WTC11 (cell line): ENCODE results near the gene ALCAM. TPM values are rescaled to one million over a fixed set of nuclear protein-coding genes. Genes with fewer than 3 reads are reported as not detected.

ENCODE experiments used
- ATAC-seq: fragments of 200-7000 bp; cut with Tn5 transposase; 2 replicates; pipeline ENCODE4 v1.10.0; 2021; ENCODE audit warnings: mild to moderate bottlenecking, moderate library complexity
- CTCF ChIA-PET: fragments of 300-600 bp; sonication (Branson Sonifier 250); formaldehyde crosslinking; loops from one replicate; lab custom pipeline; 2021; ENCODE audit warnings: antibody characterized with exemption; lab: Charles Lee
- POLR2A ChIA-PET: fragments of 350-600 bp; sonication (Branson Sonifier 250); formaldehyde crosslinking; loops from one replicate; lab custom pipeline; 2021; ENCODE audit warnings: antibody characterized with exemption; lab: Charles Lee
- DNase-seq: peaks from one replicate; pipeline ENCODE4 v3.0.0; 2021; ENCODE audit warnings: low spot score
- H3K27ac Mint-ChIP-seq: 2 replicates; pipeline ENCODE4 v1.8.0; 2021; ENCODE audit warnings: mixed read lengths
- H3K27me3 Mint-ChIP-seq: 2 replicates; pipeline ENCODE4 v1.8.0; 2021; ENCODE audit warnings: low read depth, mild to moderate bottlenecking, moderate library complexity, mixed read lengths
- H3K36me3 Mint-ChIP-seq: 2 replicates; pipeline ENCODE4 v1.8.0; 2021; ENCODE audit warnings: mixed read lengths
- H3K4me1 Mint-ChIP-seq: 2 replicates; pipeline ENCODE4 v1.8.0; 2022; ENCODE audit warnings: mixed read lengths
- H3K4me3 Mint-ChIP-seq: 2 replicates; pipeline ENCODE4 v1.8.0; 2021; ENCODE audit warnings: mild to moderate bottlenecking, moderate library complexity, mixed read lengths
- H3K9me3 Mint-ChIP-seq: 2 replicates; pipeline ENCODE4 v1.8.0; 2021; ENCODE audit warnings: mixed read lengths
- ATF1 ChIP-seq: sonication (generic); formaldehyde crosslinking; IDR thresholded peaks from 2 replicates; pipeline ENCODE4 v1.8.1; 2023; ENCODE audit warnings: mild to moderate bottlenecking, moderate library complexity, missing genetic modification reagents
- CREB1 ChIP-seq: sonication (generic); formaldehyde crosslinking; IDR thresholded peaks from 2 replicates; pipeline ENCODE4 v1.8.0; 2023; ENCODE audit warnings: mild to moderate bottlenecking, missing genetic modification reagents
- CREM ChIP-seq: sonication (generic); formaldehyde crosslinking; IDR thresholded peaks from 2 replicates; pipeline ENCODE4 v1.8.1; 2022; ENCODE audit warnings: mild to moderate bottlenecking, missing genetic modification reagents, moderate library complexity
- ETV6 ChIP-seq: sonication (generic); formaldehyde crosslinking; IDR thresholded peaks from 2 replicates; pipeline ENCODE4 v1.8.1; 2022; ENCODE audit warnings: mild to moderate bottlenecking, missing genetic modification reagents
- FOXK1 ChIP-seq: sonication (generic); formaldehyde crosslinking; IDR thresholded peaks from 2 replicates; pipeline ENCODE4 v1.8.0; 2022; ENCODE audit warnings: mild to moderate bottlenecking, moderate library complexity, missing genetic modification reagents
- FOXP1 ChIP-seq: sonication (generic); formaldehyde crosslinking; IDR thresholded peaks from 2 replicates; pipeline ENCODE4 v1.8.0; 2022; ENCODE audit warnings: missing genetic modification reagents, mild to moderate bottlenecking, moderate library complexity, borderline replicate concordance
- GTF2I ChIP-seq: fragments of 250-450 bp; sonication (Bioruptor Pico); conservative IDR thresholded peaks from 2 replicates; pipeline ENCODE4 v1.4.0; 2021; ENCODE audit warnings: mild to moderate bottlenecking
- IRF2 ChIP-seq: sonication (generic); formaldehyde crosslinking; IDR thresholded peaks from 2 replicates; pipeline ENCODE4 v1.8.0; 2022; ENCODE audit warnings: low read depth, missing genetic modification reagents, borderline replicate concordance
- JUN ChIP-seq: sonication (generic); formaldehyde crosslinking; IDR thresholded peaks from 2 replicates; pipeline ENCODE4 v1.8.0; 2023; ENCODE audit warnings: mild to moderate bottlenecking, missing genetic modification reagents
- MXD4 ChIP-seq: fragments of 250-450 bp; sonication (Bioruptor Pico); IDR thresholded peaks from 2 replicates; pipeline ENCODE4 v1.8.0; 2021; ENCODE audit warnings: mild to moderate bottlenecking, moderate library complexity, borderline replicate concordance
- NR3C1 ChIP-seq: sonication (generic); formaldehyde crosslinking; conservative IDR thresholded peaks from 2 replicates; pipeline ENCODE4 v1.8.1; 2023; ENCODE audit warnings: low read depth, mild to moderate bottlenecking, missing genetic modification reagents
- SP1 ChIP-seq: sonication (generic); formaldehyde crosslinking; conservative IDR thresholded peaks from 2 replicates; pipeline ENCODE4 v1.8.1; 2022; ENCODE audit warnings: missing genetic modification reagents
- TCF7 ChIP-seq: sonication (generic); formaldehyde crosslinking; IDR thresholded peaks from 2 replicates; pipeline ENCODE4 v1.8.0; 2022; ENCODE audit warnings: mild to moderate bottlenecking, low read depth, missing genetic modification reagents, moderate library complexity
- ZBTB21 ChIP-seq: sonication (generic); formaldehyde crosslinking; IDR thresholded peaks from 2 replicates; pipeline ENCODE4 v1.8.1; 2023; ENCODE audit warnings: mild to moderate bottlenecking, missing genetic modification reagents, borderline replicate concordance
- total RNA-seq: library from RNA; stranded (reverse); gene quantifications from 3 replicates; pipeline ENCODE4 v1.2.3, GENCODE V29; 2021
- TF ChIP-seq, protein P1 (sequence below): sonication (generic); formaldehyde crosslinking; IDR thresholded peaks from 2 replicates; pipeline ENCODE4 v1.8.1; 2023; ENCODE audit warnings: mild to moderate bottlenecking, missing genetic modification reagents
- TF ChIP-seq, protein P2 (sequence below): sonication (generic); formaldehyde crosslinking; IDR thresholded peaks from 2 replicates; pipeline ENCODE4 v1.8.1; 2022; ENCODE audit warnings: low read depth, missing genetic modification reagents, borderline replicate concordance
- TF ChIP-seq, protein P3 (sequence below): sonication (generic); formaldehyde crosslinking; IDR thresholded peaks from 2 replicates; pipeline ENCODE4 v1.8.1; 2022; ENCODE audit warnings: mild to moderate bottlenecking, moderate library complexity, missing genetic modification reagents
- TF ChIP-seq, protein P4 (sequence below): sonication (generic); formaldehyde crosslinking; IDR thresholded peaks from 2 replicates; pipeline ENCODE4 v1.8.0; 2023; ENCODE audit warnings: missing genetic modification reagents, mild to moderate bottlenecking, borderline replicate concordance
- TF ChIP-seq, protein P5 (sequence below): sonication (generic); formaldehyde crosslinking; IDR thresholded peaks from 2 replicates; pipeline ENCODE4 v1.8.0; 2022; ENCODE audit warnings: mild to moderate bottlenecking, missing genetic modification reagents
- TF ChIP-seq, protein P6 (sequence below): fragments of 250-450 bp; sonication (Bioruptor Pico); IDR thresholded peaks from 2 replicates; pipeline ENCODE4 v2.1.2; 2022; ENCODE audit warnings: mild to moderate bottlenecking, moderate library complexity
- TF ChIP-seq, protein P7 (sequence below): sonication (generic); formaldehyde crosslinking; IDR thresholded peaks from 2 replicates; pipeline ENCODE4 v1.8.1; 2022; ENCODE audit warnings: low read depth, mild to moderate bottlenecking, moderate library complexity, missing genetic modification reagents, borderline replicate concordance

ALCAM gene
- total RNA-seq, 1 experiment from 2014 or later: 30.7 TPM

DNA sequence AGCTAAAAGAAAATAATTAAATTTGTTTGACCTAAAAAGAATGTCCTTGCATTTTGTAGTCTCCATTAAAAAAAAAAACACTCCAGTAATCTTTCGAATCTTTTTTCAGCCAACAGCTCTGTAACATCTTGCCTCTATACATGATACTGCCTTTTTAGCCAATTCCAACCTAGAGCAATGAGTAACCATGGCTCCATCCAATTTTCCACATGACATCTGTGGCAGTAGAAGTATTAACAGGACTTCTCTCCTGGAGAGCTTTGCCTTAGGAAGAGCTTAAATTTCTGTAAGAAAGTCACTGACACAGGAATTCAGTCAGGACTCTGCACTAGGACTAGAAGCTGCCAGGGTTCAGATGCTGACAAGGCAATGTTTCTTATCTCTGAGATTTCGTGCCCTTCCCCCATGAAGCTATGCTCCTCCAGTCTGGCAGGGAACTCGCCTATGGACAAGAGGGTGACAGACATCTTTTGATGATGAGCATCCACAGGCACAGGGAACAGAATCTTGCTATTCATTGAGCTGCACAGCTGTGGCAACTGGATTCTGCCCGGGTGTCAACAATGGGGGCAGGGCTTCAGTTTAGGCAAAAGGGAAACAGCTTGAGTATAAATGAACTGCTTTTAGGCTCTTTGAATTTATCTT, 81.8 kb downstream of the ALCAM start:
- no peaks in the 10 kb centered on the region for H3K36me3 Mint-ChIP-seq
- no peaks in the 10 kb centered on the region for H3K27me3 Mint-ChIP-seq
- DNase-seq (no peak), ATAC-seq (no peak; the same call in 1 of the 2 replicates)
- H3K27ac Mint-ChIP-seq: peak overlapping the region; percentile 66; the same call in 1 of the 2 replicates
- ChIA-PET CTCF (interaction anchor here (0.6 kb wide), 1 partner anchor 820 kb away, joined by 3 read pairs; no protein-coding TSS in a partner anchor), POLR2A (interaction anchor here (0.7 kb wide), 1 partner anchor 744 kb away, joined by 5 read pairs; no protein-coding TSS in a partner anchor)
- peaks cover 13% of the 10 kb centered on the region for H3K4me1 Mint-ChIP-seq
- TF ChIP-seq, protein P1, sequence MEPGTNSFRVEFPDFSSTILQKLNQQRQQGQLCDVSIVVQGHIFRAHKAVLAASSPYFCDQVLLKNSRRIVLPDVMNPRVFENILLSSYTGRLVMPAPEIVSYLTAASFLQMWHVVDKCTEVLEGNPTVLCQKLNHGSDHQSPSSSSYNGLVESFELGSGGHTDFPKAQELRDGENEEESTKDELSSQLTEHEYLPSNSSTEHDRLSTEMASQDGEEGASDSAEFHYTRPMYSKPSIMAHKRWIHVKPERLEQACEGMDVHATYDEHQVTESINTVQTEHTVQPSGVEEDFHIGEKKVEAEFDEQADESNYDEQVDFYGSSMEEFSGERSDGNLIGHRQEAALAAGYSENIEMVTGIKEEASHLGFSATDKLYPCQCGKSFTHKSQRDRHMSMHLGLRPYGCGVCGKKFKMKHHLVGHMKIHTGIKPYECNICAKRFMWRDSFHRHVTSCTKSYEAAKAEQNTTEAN (CRISPR knock-in tag): no peak
- TF ChIP-seq ZBTB21 (CRISPR knock-in tag) (no peak), SP1 (CRISPR knock-in tag) (no peak), GTF2I (CRISPR knock-in tag) (no peak), ETV6 (CRISPR knock-in tag) (no peak), FOXK1 (no peak), FOXP1 (CRISPR knock-in tag) (no peak)
- TF ChIP-seq, protein P2, sequence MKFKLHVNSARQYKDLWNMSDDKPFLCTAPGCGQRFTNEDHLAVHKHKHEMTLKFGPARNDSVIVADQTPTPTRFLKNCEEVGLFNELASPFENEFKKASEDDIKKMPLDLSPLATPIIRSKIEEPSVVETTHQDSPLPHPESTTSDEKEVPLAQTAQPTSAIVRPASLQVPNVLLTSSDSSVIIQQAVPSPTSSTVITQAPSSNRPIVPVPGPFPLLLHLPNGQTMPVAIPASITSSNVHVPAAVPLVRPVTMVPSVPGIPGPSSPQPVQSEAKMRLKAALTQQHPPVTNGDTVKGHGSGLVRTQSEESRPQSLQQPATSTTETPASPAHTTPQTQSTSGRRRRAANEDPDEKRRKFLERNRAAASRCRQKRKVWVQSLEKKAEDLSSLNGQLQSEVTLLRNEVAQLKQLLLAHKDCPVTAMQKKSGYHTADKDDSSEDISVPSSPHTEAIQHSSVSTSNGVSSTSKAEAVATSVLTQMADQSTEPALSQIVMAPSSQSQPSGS (CRISPR knock-in tag): no peak
- TF ChIP-seq, protein P3, sequence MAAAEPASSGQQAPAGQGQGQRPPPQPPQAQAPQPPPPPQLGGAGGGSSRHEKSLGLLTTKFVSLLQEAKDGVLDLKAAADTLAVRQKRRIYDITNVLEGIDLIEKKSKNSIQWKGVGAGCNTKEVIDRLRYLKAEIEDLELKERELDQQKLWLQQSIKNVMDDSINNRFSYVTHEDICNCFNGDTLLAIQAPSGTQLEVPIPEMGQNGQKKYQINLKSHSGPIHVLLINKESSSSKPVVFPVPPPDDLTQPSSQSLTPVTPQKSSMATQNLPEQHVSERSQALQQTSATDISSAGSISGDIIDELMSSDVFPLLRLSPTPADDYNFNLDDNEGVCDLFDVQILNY (CRISPR knock-in tag): no peak
- TF ChIP-seq, protein P4, sequence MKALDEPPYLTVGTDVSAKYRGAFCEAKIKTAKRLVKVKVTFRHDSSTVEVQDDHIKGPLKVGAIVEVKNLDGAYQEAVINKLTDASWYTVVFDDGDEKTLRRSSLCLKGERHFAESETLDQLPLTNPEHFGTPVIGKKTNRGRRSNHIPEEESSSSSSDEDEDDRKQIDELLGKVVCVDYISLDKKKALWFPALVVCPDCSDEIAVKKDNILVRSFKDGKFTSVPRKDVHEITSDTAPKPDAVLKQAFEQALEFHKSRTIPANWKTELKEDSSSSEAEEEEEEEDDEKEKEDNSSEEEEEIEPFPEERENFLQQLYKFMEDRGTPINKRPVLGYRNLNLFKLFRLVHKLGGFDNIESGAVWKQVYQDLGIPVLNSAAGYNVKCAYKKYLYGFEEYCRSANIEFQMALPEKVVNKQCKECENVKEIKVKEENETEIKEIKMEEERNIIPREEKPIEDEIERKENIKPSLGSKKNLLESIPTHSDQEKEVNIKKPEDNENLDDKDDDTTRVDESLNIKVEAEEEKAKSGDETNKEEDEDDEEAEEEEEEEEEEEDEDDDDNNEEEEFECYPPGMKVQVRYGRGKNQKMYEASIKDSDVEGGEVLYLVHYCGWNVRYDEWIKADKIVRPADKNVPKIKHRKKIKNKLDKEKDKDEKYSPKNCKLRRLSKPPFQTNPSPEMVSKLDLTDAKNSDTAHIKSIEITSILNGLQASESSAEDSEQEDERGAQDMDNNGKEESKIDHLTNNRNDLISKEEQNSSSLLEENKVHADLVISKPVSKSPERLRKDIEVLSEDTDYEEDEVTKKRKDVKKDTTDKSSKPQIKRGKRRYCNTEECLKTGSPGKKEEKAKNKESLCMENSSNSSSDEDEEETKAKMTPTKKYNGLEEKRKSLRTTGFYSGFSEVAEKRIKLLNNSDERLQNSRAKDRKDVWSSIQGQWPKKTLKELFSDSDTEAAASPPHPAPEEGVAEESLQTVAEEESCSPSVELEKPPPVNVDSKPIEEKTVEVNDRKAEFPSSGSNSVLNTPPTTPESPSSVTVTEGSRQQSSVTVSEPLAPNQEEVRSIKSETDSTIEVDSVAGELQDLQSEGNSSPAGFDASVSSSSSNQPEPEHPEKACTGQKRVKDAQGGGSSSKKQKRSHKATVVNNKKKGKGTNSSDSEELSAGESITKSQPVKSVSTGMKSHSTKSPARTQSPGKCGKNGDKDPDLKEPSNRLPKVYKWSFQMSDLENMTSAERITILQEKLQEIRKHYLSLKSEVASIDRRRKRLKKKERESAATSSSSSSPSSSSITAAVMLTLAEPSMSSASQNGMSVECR (CRISPR knock-in tag): no peak
- peaks cover 24% of the 10 kb centered on the region for H3K9me3 Mint-ChIP-seq
- no peak overlapping the region for H3K4me3 Mint-ChIP-seq

DNA sequence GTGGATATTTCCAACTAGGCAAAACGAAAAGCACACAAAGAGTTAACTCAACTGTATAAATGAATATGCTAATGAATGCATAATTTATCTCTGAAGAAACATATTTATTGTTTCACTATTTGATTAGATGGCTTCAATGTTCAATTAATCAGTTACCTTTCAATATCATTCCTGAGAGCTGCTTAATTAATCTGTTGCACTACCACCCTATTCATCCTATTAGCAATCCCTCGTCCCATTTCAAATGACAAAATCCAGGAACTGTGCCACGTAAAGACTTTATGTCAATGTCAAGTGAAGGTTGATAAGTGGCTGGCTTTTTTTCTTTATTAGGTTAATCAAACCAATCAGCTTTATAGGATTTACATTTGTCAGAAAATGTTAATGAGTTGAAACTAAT, 82.7 kb downstream of the ALCAM start:
- ATAC-seq: no peak
- no peak for DNase-seq

DNA sequence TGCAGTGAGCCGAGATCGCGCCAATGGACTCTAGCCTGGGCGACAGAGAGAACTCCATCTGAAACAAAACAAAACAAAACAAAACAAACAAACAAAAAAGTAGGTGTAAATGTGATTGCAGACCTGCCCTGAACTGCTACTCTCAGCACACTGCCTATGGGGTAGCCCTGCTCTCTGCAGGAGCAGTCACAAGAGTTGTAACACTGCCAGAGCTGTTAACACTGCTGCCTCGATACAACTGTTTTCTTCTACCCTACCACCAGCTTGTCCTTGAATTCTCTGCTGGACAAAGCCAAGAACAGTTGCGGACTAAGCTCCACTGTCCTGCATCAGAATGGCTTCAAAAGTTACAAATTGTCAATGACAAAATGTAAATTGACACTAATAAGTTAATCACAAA, 89.3 kb downstream of the ALCAM start:
- Mint-ChIP-seq H3K36me3 (no peaks in the 10 kb centered on the region), H3K27ac (no peak overlapping the region), H3K4me3 (no peak overlapping the region), H3K9me3 (peaks cover 15% of the 10 kb centered on the region), H3K27me3 (no peaks in the 10 kb centered on the region), H3K4me1 (peaks cover 12% of the 10 kb centered on the region)
- POLR2A ChIA-PET: no interaction called here
- CTCF ChIA-PET: no interaction called here
- DNase-seq (no peak), ATAC-seq (peak; percentile 39; the same call in 1 of the 2 replicates)
- TF ChIP-seq, protein P5, sequence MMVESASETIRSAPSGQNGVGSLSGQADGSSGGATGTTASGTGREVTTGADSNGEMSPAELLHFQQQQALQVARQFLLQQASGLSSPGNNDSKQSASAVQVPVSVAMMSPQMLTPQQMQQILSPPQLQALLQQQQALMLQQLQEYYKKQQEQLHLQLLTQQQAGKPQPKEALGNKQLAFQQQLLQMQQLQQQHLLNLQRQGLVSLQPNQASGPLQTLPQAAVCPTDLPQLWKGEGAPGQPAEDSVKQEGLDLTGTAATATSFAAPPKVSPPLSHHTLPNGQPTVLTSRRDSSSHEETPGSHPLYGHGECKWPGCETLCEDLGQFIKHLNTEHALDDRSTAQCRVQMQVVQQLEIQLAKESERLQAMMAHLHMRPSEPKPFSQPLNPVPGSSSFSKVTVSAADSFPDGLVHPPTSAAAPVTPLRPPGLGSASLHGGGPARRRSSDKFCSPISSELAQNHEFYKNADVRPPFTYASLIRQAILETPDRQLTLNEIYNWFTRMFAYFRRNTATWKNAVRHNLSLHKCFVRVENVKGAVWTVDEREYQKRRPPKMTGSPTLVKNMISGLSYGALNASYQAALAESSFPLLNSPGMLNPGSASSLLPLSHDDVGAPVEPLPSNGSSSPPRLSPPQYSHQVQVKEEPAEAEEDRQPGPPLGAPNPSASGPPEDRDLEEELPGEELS (CRISPR knock-in tag): no peak
- TF ChIP-seq MXD4 (CRISPR knock-in tag) (no peak), CREB1 (no peak), CREM (no peak), NR3C1 (CRISPR knock-in tag) (no peak)
- TF ChIP-seq, protein P6, sequence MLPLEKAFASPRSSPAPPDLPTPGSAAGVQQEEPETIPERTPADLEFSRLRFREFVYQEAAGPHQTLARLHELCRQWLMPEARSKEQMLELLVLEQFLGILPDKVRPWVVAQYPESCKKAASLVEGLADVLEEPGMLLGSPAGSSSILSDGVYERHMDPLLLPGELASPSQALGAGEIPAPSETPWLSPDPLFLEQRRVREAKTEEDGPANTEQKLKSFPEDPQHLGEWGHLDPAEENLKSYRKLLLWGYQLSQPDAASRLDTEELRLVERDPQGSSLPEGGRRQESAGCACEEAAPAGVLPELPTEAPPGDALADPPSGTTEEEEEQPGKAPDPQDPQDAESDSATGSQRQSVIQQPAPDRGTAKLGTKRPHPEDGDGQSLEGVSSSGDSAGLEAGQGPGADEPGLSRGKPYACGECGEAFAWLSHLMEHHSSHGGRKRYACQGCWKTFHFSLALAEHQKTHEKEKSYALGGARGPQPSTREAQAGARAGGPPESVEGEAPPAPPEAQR (CRISPR knock-in tag): no peak
- TF ChIP-seq, protein P7, sequence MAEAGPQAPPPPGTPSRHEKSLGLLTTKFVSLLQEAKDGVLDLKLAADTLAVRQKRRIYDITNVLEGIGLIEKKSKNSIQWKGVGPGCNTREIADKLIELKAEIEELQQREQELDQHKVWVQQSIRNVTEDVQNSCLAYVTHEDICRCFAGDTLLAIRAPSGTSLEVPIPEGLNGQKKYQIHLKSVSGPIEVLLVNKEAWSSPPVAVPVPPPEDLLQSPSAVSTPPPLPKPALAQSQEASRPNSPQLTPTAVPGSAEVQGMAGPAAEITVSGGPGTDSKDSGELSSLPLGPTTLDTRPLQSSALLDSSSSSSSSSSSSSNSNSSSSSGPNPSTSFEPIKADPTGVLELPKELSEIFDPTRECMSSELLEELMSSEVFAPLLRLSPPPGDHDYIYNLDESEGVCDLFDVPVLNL: no peak

More for the DNA sequence above, 82.7 kb downstream of the ALCAM start:
- peaks cover 25% of the 10 kb centered on the region for H3K9me3 Mint-ChIP-seq
- no peaks in the 10 kb centered on the region for H3K36me3 Mint-ChIP-seq
- ChIA-PET POLR2A (no interaction called here), CTCF (no interaction called here)
- TF ChIP-seq FOXP1 (CRISPR knock-in tag): no peak
- TF ChIP-seq TCF7 (CRISPR knock-in tag): no peak
- TF ChIP-seq JUN: no peak
- no peak for TF ChIP-seq IRF2 (CRISPR knock-in tag)
- no peak for TF ChIP-seq ATF1 (CRISPR knock-in tag)
- H3K4me3 Mint-ChIP-seq: no peak overlapping the region
- H3K4me1 Mint-ChIP-seq: peaks cover 13% of the 10 kb centered on the region
- no peaks in the 10 kb centered on the region for H3K27me3 Mint-ChIP-seq
- no peak overlapping the region for H3K27ac Mint-ChIP-seq
